ENCODE measurements around the gene GPATCH8.

Gene GPATCH8

GRCh38 chr17:44469676-44470075, 33.5 kb downstream of the GPATCH8 start:
- no peak for TF ChIP-seq TEAD4 (IDR thresholded peaks at IDR 0.05)
- TF ChIP-seq, protein P1, sequence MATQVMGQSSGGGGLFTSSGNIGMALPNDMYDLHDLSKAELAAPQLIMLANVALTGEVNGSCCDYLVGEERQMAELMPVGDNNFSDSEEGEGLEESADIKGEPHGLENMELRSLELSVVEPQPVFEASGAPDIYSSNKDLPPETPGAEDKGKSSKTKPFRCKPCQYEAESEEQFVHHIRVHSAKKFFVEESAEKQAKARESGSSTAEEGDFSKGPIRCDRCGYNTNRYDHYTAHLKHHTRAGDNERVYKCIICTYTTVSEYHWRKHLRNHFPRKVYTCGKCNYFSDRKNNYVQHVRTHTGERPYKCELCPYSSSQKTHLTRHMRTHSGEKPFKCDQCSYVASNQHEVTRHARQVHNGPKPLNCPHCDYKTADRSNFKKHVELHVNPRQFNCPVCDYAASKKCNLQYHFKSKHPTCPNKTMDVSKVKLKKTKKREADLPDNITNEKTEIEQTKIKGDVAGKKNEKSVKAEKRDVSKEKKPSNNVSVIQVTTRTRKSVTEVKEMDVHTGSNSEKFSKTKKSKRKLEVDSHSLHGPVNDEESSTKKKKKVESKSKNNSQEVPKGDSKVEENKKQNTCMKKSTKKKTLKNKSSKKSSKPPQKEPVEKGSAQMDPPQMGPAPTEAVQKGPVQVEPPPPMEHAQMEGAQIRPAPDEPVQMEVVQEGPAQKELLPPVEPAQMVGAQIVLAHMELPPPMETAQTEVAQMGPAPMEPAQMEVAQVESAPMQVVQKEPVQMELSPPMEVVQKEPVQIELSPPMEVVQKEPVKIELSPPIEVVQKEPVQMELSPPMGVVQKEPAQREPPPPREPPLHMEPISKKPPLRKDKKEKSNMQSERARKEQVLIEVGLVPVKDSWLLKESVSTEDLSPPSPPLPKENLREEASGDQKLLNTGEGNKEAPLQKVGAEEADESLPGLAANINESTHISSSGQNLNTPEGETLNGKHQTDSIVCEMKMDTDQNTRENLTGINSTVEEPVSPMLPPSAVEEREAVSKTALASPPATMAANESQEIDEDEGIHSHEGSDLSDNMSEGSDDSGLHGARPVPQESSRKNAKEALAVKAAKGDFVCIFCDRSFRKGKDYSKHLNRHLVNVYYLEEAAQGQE (IDR thresholded peaks at IDR 0.05; ENCODE audit: low read depth), result no peak
- TF ChIP-seq EP300 (IDR thresholded peaks at IDR 0.05; ENCODE audit: borderline replicate concordance), result no peak
- TF ChIP-seq RAD21 (IDR thresholded peaks at IDR 0.05; ENCODE audit: low read depth), result no peak
- TF ChIP-seq NFIC (IDR thresholded peaks at IDR 0.05), result no peak
- no peak for TF ChIP-seq CREB1 (IDR thresholded peaks at IDR 0.05; ENCODE audit: low read depth)
- TF ChIP-seq TCF12 (IDR thresholded peaks at IDR 0.05; ENCODE audit: low read depth), result no peak
- TF ChIP-seq USF1 (IDR thresholded peaks at IDR 0.05), result no peak
- TF ChIP-seq FOXM1 (IDR thresholded peaks at IDR 0.05; ENCODE audit: borderline replicate concordance, low read depth), result no peak
- TF ChIP-seq YY1 (IDR thresholded peaks at IDR 0.05; ENCODE audit: low read depth), result no peak
- TF ChIP-seq ZBTB7A (IDR thresholded peaks at IDR 0.05; ENCODE audit: low read depth), result no peak
- no peak for TF ChIP-seq TAF1 (IDR thresholded peaks at IDR 0.05; ENCODE audit: low read depth)
- no peak for TF ChIP-seq MAX (IDR thresholded peaks at IDR 0.05)

GRCh38 chr17:44467108-44467507, 36.1 kb downstream of the GPATCH8 start:
- TF ChIP-seq TEAD4 (IDR thresholded peaks at IDR 0.05) (no peak), TCF12 (IDR thresholded peaks at IDR 0.05; ENCODE audit: low read depth) (no peak), YY1 (IDR thresholded peaks at IDR 0.05; ENCODE audit: low read depth) (no peak), TAF1 (IDR thresholded peaks at IDR 0.05; ENCODE audit: low read depth) (no peak), ZBTB7A (IDR thresholded peaks at IDR 0.05; ENCODE audit: low read depth) (no peak), CEBPB (IDR thresholded peaks at IDR 0.05) (no peak), CREB1 (IDR thresholded peaks at IDR 0.05; ENCODE audit: low read depth) (no peak), USF1 (IDR thresholded peaks at IDR 0.05) (no peak), MAX (IDR thresholded peaks at IDR 0.05) (no peak), FOXM1 (IDR thresholded peaks at IDR 0.05; ENCODE audit: borderline replicate concordance, low read depth) (no peak), RAD21 (IDR thresholded peaks at IDR 0.05; ENCODE audit: low read depth) (no peak), EP300 (IDR thresholded peaks at IDR 0.05; ENCODE audit: borderline replicate concordance) (no peak), NFIC (IDR thresholded peaks at IDR 0.05) (no peak), EGR1 (IDR thresholded peaks at IDR 0.05) (no peak)
- TF ChIP-seq, protein P1 (IDR thresholded peaks at IDR 0.05; ENCODE audit: low read depth), result no peak

DNA sequence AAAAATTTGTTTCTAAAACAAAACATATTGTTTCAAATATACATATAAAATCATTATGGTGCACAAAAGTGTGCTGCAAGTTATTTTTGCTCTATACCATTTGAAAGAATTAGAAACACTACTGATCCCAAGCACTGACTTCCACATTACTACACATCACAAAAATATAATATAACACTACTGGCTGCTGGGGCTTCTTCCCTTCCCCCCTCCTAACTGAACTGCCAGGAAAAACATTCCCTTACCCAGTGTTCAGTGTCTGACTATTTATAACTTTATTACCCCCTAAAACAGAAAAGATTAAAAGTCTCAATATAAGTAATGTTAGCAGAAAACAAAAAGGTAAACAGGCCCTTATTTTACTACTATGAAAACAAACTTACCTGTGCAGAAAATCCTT, 36.9 kb downstream of the GPATCH8 start:
- TF ChIP-seq RAD21 (IDR thresholded peaks at IDR 0.05; ENCODE audit: low read depth) (no peak), TEAD4 (IDR thresholded peaks at IDR 0.05) (no peak), TAF1 (IDR thresholded peaks at IDR 0.05; ENCODE audit: low read depth) (no peak), USF1 (IDR thresholded peaks at IDR 0.05) (no peak), MAX (IDR thresholded peaks at IDR 0.05) (no peak), EP300 (IDR thresholded peaks at IDR 0.05; ENCODE audit: borderline replicate concordance) (no peak), TCF12 (IDR thresholded peaks at IDR 0.05; ENCODE audit: low read depth) (no peak), NFIC (IDR thresholded peaks at IDR 0.05) (no peak), YY1 (IDR thresholded peaks at IDR 0.05; ENCODE audit: low read depth) (no peak), CEBPB (IDR thresholded peaks at IDR 0.05) (no peak), FOXM1 (IDR thresholded peaks at IDR 0.05; ENCODE audit: borderline replicate concordance, low read depth) (no peak)

- TF ChIP-seq MAX (IDR thresholded peaks at IDR 0.05) (no peak), RAD21 (IDR thresholded peaks at IDR 0.05; ENCODE audit: low read depth) (no peak), TAF1 (IDR thresholded peaks at IDR 0.05; ENCODE audit: low read depth) (no peak), EGR1 (IDR thresholded peaks at IDR 0.05) (no peak), EP300 (IDR thresholded peaks at IDR 0.05; ENCODE audit: borderline replicate concordance) (no peak), ZBTB7A (IDR thresholded peaks at IDR 0.05; ENCODE audit: low read depth) (no peak), TCF12 (IDR thresholded peaks at IDR 0.05; ENCODE audit: low read depth) (no peak), YY1 (IDR thresholded peaks at IDR 0.05; ENCODE audit: low read depth) (no peak)
Measured at GRCh38 chr17:44465897-44466296, 37.3 kb downstream of the GPATCH8 start.

DNA sequence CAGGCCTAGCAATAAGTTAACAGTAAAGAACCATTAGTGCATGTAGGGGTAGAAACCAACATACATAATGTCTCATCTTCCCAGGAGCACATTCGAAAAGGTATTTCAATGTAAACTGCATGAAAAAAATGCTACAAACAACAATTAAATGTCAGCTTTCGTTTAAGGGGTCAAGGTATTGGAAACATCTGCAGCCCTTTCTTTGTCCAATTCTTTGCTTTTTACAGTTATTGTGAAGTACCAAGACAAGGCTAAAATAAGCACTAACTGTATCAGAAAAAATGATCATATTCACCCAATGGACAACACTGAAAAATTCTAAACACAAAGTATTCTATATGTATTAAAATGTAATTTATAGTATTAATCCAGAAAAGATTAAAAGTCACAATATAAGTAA, 37.9 kb downstream of the GPATCH8 start:
- TF ChIP-seq FOXM1 (IDR thresholded peaks at IDR 0.05; ENCODE audit: borderline replicate concordance, low read depth) (no peak), ZBTB7A (IDR thresholded peaks at IDR 0.05; ENCODE audit: low read depth) (no peak), EGR1 (IDR thresholded peaks at IDR 0.05) (no peak), RAD21 (IDR thresholded peaks at IDR 0.05; ENCODE audit: low read depth) (no peak), TAF1 (IDR thresholded peaks at IDR 0.05; ENCODE audit: low read depth) (no peak), YY1 (IDR thresholded peaks at IDR 0.05; ENCODE audit: low read depth) (no peak), USF1 (IDR thresholded peaks at IDR 0.05) (no peak), CEBPB (IDR thresholded peaks at IDR 0.05) (no peak), TCF12 (IDR thresholded peaks at IDR 0.05; ENCODE audit: low read depth) (no peak), CREB1 (IDR thresholded peaks at IDR 0.05; ENCODE audit: low read depth) (no peak), TEAD4 (IDR thresholded peaks at IDR 0.05) (no peak), NFIC (IDR thresholded peaks at IDR 0.05) (no peak), EP300 (IDR thresholded peaks at IDR 0.05; ENCODE audit: borderline replicate concordance) (no peak)
- TF ChIP-seq, protein P1 (IDR thresholded peaks at IDR 0.05; ENCODE audit: low read depth), result no peak

All from Ishikawa (cell line).